Measurements from ENCODE around the gene APOBEC3C.

DNA sequence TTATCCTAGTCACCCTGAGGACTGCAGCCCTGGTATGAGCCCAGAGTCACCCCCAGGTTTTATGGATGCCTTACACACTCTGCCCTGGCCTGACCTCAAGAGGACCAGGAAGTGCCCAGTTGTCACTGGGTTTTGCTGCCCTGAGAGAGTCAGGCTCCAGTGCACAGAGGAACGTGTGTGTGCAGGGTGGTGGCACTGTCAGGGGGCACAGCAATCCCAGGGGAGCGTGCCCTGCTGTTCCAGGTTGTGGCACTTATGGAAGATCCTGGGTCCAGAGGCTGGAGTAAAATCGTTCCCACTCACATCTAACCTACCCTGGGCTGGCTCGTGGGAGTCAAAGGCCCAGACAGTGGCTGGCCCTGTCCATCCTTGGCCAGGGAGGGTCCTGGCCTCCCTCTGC lies 49.1 kb upstream of the APOBEC3C start:
- no peak for TF ChIP-seq EZH2 (IDR thresholded peaks at IDR 0.05; ENCODE audit: low read length, missing control alignments)
- TF ChIP-seq, protein P1, sequence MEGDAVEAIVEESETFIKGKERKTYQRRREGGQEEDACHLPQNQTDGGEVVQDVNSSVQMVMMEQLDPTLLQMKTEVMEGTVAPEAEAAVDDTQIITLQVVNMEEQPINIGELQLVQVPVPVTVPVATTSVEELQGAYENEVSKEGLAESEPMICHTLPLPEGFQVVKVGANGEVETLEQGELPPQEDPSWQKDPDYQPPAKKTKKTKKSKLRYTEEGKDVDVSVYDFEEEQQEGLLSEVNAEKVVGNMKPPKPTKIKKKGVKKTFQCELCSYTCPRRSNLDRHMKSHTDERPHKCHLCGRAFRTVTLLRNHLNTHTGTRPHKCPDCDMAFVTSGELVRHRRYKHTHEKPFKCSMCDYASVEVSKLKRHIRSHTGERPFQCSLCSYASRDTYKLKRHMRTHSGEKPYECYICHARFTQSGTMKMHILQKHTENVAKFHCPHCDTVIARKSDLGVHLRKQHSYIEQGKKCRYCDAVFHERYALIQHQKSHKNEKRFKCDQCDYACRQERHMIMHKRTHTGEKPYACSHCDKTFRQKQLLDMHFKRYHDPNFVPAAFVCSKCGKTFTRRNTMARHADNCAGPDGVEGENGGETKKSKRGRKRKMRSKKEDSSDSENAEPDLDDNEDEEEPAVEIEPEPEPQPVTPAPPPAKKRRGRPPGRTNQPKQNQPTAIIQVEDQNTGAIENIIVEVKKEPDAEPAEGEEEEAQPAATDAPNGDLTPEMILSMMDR (conservative IDR thresholded peaks at IDR 0.05 in 1 of 2, IDR thresholded peaks at IDR 0.05 in 1 of 2; ENCODE audit: low read depth in 1 of 2, low read length in 2 of 2), result no peak
